ENCODE results near the gene SNRPD2.

DNA sequence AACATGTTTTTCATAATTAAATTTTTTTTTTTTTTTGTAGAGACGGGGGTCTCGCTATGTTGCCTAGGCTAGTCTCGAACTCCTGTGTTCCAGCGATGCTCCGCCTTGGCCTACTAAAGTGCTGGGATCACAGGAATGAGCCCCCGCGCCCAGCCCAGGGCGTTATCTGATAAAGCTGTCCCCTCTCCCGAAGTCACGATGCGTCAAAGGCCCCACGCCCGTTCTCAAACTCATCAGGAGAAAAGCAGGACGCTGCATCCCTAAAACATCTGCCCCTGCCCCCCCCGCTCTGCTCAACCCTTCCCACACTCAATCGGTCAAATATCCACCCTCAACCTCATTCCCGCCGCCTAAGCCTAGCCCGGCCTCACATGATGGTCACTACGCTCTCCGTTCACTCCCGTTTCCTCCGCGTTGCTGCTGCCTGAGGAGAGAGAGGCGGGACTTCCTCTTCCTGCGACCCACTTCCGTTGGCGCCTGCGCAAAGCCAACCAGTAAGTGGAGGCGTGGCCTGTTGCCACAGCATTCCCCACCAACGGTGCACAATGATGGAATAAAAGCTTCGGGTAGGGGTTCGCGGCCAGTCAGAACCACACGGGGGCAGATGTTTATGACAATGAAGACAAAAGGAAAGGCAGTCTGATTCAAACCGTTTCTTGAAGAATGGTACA, at the start of gene SNRPD2:
- TF ChIP-seq, protein P1, sequence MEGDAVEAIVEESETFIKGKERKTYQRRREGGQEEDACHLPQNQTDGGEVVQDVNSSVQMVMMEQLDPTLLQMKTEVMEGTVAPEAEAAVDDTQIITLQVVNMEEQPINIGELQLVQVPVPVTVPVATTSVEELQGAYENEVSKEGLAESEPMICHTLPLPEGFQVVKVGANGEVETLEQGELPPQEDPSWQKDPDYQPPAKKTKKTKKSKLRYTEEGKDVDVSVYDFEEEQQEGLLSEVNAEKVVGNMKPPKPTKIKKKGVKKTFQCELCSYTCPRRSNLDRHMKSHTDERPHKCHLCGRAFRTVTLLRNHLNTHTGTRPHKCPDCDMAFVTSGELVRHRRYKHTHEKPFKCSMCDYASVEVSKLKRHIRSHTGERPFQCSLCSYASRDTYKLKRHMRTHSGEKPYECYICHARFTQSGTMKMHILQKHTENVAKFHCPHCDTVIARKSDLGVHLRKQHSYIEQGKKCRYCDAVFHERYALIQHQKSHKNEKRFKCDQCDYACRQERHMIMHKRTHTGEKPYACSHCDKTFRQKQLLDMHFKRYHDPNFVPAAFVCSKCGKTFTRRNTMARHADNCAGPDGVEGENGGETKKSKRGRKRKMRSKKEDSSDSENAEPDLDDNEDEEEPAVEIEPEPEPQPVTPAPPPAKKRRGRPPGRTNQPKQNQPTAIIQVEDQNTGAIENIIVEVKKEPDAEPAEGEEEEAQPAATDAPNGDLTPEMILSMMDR (IDR thresholded peaks at IDR 0.05) = no peak
- TF ChIP-seq EP300 (IDR thresholded peaks at IDR 0.05) (no peak), POLR2A (IDR thresholded peaks at IDR 0.05) (peak; percentile 63 to 78)
